Fibroblast of the conjunctiva (primary cell): ENCODE data around the gene RAG2.

Experiments used
- DNase-seq: peaks from one replicate; pipeline ENCODE4 v3.0.0-alpha.2; 2010; ENCODE audit warnings: low read depth

RAG2 gene

GRCh38 chr11:36598051-36598450 lies at the start of gene RAG2:
Gene RAG2 (minus strand): TSS chr11:36598236. CDS start chr11:36594168, 4,068 bp downstream.
- DNase-seq, result no peak

- DNase-seq, result no peak
Measured at GRCh38 chr11:36638556-36638955, 40.5 kb upstream of the RAG2 start.

- DNase-seq, result no peak
Measured at GRCh38 chr11:36635066-36635862, 37.2 kb upstream of the RAG2 start.

- no peak for DNase-seq
Measured at GRCh38 chr11:36631774-36632173, 33.7 kb upstream of the RAG2 start.

- DNase-seq, result no peak
Measured at GRCh38 chr11:36628765-36629244, 30.8 kb upstream of the RAG2 start.

GRCh38 chr11:36628141-36628540 lies 30.1 kb upstream of the RAG2 start:
- DNase-seq, result no peak

- DNase-seq, result no peak
Measured at GRCh38 chr11:36627471-36627870, 29.4 kb upstream of the RAG2 start.

- no peak for DNase-seq
Measured at GRCh38 chr11:36627006-36627405, 29.0 kb upstream of the RAG2 start.

GRCh38 chr11:36623494-36623893 lies 25.5 kb upstream of the RAG2 start:
- DNase-seq, result no peak

GRCh38 chr11:36622431-36623136 lies 24.5 kb upstream of the RAG2 start:
- no peak for DNase-seq

- no peak for DNase-seq
Measured at GRCh38 chr11:36620246-36620645, 22.2 kb upstream of the RAG2 start.

GRCh38 chr11:36619502-36619901 lies 21.5 kb upstream of the RAG2 start:
- DNase-seq, result no peak

GRCh38 chr11:36618363-36619047 lies 20.5 kb upstream of the RAG2 start:
- DNase-seq, result no peak

- DNase-seq, result no peak
Measured at GRCh38 chr11:36617543-36618362, 19.7 kb upstream of the RAG2 start.

- DNase-seq, result no peak
Measured at GRCh38 chr11:36615826-36616225, 17.8 kb upstream of the RAG2 start.

- no peak for DNase-seq
Measured at GRCh38 chr11:36609383-36609782, 11.3 kb upstream of the RAG2 start.

- DNase-seq, result no peak
Measured at GRCh38 chr11:36608491-36609199, 10.6 kb upstream of the RAG2 start.

GRCh38 chr11:36605221-36606216 lies 7.5 kb upstream of the RAG2 start:
- no peak for DNase-seq

GRCh38 chr11:36602135-36602534 lies 4.1 kb upstream of the RAG2 start:
- DNase-seq, result no peak

- DNase-seq, result no peak
Measured at GRCh38 chr11:36601155-36601554, 3.1 kb upstream of the RAG2 start.
